G401.6 (cell line): ENCODE data around the gene EIF6.
A peak's percentile ranks its signal among the peaks of the same experiment; 100 is the strongest.
"Not testable (repeated sequence)": the region's sequence is repeated elsewhere in the genome, so short reads cannot be mapped to it uniquely, and the experiment has no call there.

Experiments used
- FAIRE-seq: peaks from 2 replicates; lab custom pipeline; 2012; peaks lifted over from hg19 to GRCh38; lab: Jason Lieb, UNC

Gene EIF6

GRCh38 chr20:35254448-35254999 lies 30.0 kb downstream of the EIF6 start:
- FAIRE-seq, result no peak

GRCh38 chr20:35253010-35253409 lies 31.6 kb downstream of the EIF6 start:
- FAIRE-seq, result no peak

GRCh38 chr20:35252598-35252997 lies 32.0 kb downstream of the EIF6 start:
- not testable (repeated sequence) for FAIRE-seq

GRCh38 chr20:35252037-35252461 lies 32.5 kb downstream of the EIF6 start:
- no peak for FAIRE-seq

- no peak for FAIRE-seq
Measured at GRCh38 chr20:35251613-35251940, 33.0 kb downstream of the EIF6 start.

- peak; percentile 17 for FAIRE-seq
Measured at GRCh38 chr20:35248641-35249475, 35.7 kb downstream of the EIF6 start.

GRCh38 chr20:35246723-35247122 lies 37.8 kb downstream of the EIF6 start:
- FAIRE-seq, result no peak

- FAIRE-seq, result no peak
Measured at GRCh38 chr20:35243986-35244385, 40.6 kb downstream of the EIF6 start.

GRCh38 chr20:35243317-35243716 lies 41.3 kb downstream of the EIF6 start:
- no peak for FAIRE-seq

- no peak for FAIRE-seq
Measured at GRCh38 chr20:35240811-35241293, 43.7 kb downstream of the EIF6 start.

- FAIRE-seq, result no peak
Measured at GRCh38 chr20:35240083-35240810, 44.3 kb downstream of the EIF6 start.

- FAIRE-seq, result no peak
Measured at GRCh38 chr20:35238735-35239134, 45.8 kb downstream of the EIF6 start.

GRCh38 chr20:35238170-35238569 lies 46.4 kb downstream of the EIF6 start:
- FAIRE-seq, result no peak

GRCh38 chr20:35237486-35237885 lies 47.1 kb downstream of the EIF6 start:
- no peak for FAIRE-seq

- no peak for FAIRE-seq
Measured at GRCh38 chr20:35235881-35236280, 48.7 kb downstream of the EIF6 start.

GRCh38 chr20:35232575-35232974 lies 52.0 kb downstream of the EIF6 start:
- FAIRE-seq, result no peak
